Measurements from ENCODE around the gene INVS. TPM values are rescaled to one million over a fixed set of nuclear protein-coding genes. Genes with fewer than 3 reads are reported as not detected.

INVS gene
- total and polyA plus RNA-seq, 2 of the 13 experiments (the other 11 are each of a cell fraction or from before 2014, with no cell fraction given): 11.3 to 16.3 TPM

DNA sequence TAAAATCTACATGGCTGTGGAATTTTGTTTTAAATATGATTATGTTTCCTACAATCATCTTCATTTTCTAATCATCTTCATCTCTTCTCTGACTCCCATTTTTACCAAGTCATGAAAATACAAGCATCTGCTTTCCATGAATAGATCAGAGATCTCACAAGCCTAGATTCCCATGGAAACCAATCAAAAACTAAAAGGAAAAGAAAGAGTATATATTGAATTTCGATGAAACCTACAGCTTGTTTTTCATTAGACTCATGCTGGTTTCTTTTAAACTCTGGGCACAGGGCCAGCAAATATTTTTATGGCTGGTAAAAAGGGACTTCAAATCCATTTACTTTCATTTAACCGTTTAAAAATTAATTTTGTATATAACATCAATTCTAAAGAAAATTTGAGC lies 51.2 kb downstream of the INVS start:
- no peaks in the 10 kb centered on the region for H3K9me3 ChIP-seq (ENCODE audit: low read length)
- ChIA-PET CTCF (ENCODE audit: low intra/inter-chr PET ratio, low total read pairs) (no interaction called here), POLR2A (no interaction called here)
- H3K4me3 ChIP-seq (replicated peaks in 1 of 3; ENCODE audit: insufficient read depth in 1 of 3, low read depth in 2 of 3, low read length in 3 of 3): no peak overlapping the region
- no peak overlapping the region for H3K9ac ChIP-seq (ENCODE audit: insufficient read depth, low read depth, low read length)
- H3K79me2 ChIP-seq (ENCODE audit: insufficient read depth, low read length): no peaks in the 10 kb centered on the region
- 63% methylated on average over 2 of the region's 2 CpGs for WGBS (ENCODE audit: low lambda C conversion rate)
- DNase-seq (ENCODE audit: low spot score) (no peak), ATAC-seq (no peak), FAIRE-seq (no peak)
- no peaks in the 10 kb centered on the region for H3K4me1 ChIP-seq (ENCODE audit: insufficient read depth, low read length)
- no peaks in the 10 kb centered on the region for H4K20me1 ChIP-seq (ENCODE audit: insufficient read depth, low read length)
- H3K36me3 ChIP-seq (replicated peaks in 1 of 2; ENCODE audit: control insufficient read depth in 1 of 2, insufficient read depth in 2 of 2, low read length in 2 of 2): no peaks in the 10 kb centered on the region
- no peak overlapping the region for H2AFZ ChIP-seq (ENCODE audit: low read length)
- TF ChIP-seq, protein P1, sequence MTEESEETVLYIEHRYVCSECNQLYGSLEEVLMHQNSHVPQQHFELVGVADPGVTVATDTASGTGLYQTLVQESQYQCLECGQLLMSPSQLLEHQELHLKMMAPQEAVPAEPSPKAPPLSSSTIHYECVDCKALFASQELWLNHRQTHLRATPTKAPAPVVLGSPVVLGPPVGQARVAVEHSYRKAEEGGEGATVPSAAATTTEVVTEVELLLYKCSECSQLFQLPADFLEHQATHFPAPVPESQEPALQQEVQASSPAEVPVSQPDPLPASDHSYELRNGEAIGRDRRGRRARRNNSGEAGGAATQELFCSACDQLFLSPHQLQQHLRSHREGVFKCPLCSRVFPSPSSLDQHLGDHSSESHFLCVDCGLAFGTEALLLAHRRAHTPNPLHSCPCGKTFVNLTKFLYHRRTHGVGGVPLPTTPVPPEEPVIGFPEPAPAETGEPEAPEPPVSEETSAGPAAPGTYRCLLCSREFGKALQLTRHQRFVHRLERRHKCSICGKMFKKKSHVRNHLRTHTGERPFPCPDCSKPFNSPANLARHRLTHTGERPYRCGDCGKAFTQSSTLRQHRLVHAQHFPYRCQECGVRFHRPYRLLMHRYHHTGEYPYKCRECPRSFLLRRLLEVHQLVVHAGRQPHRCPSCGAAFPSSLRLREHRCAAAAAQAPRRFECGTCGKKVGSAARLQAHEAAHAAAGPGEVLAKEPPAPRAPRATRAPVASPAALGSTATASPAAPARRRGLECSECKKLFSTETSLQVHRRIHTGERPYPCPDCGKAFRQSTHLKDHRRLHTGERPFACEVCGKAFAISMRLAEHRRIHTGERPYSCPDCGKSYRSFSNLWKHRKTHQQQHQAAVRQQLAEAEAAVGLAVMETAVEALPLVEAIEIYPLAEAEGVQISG (CRISPR knock-in tag; IDR thresholded peaks at IDR 0.05): no peak
- TF ChIP-seq, protein P2, sequence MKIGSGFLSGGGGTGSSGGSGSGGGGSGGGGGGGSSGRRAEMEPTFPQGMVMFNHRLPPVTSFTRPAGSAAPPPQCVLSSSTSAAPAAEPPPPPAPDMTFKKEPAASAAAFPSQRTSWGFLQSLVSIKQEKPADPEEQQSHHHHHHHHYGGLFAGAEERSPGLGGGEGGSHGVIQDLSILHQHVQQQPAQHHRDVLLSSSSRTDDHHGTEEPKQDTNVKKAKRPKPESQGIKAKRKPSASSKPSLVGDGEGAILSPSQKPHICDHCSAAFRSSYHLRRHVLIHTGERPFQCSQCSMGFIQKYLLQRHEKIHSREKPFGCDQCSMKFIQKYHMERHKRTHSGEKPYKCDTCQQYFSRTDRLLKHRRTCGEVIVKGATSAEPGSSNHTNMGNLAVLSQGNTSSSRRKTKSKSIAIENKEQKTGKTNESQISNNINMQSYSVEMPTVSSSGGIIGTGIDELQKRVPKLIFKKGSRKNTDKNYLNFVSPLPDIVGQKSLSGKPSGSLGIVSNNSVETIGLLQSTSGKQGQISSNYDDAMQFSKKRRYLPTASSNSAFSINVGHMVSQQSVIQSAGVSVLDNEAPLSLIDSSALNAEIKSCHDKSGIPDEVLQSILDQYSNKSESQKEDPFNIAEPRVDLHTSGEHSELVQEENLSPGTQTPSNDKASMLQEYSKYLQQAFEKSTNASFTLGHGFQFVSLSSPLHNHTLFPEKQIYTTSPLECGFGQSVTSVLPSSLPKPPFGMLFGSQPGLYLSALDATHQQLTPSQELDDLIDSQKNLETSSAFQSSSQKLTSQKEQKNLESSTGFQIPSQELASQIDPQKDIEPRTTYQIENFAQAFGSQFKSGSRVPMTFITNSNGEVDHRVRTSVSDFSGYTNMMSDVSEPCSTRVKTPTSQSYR (CRISPR knock-in tag; IDR thresholded peaks at IDR 0.05; ENCODE audit: borderline replicate concordance): no peak
- TF ChIP-seq, protein P3, sequence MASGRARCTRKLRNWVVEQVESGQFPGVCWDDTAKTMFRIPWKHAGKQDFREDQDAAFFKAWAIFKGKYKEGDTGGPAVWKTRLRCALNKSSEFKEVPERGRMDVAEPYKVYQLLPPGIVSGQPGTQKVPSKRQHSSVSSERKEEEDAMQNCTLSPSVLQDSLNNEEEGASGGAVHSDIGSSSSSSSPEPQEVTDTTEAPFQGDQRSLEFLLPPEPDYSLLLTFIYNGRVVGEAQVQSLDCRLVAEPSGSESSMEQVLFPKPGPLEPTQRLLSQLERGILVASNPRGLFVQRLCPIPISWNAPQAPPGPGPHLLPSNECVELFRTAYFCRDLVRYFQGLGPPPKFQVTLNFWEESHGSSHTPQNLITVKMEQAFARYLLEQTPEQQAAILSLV (CRISPR knock-in tag; IDR thresholded peaks at IDR 0.05; ENCODE audit: borderline replicate concordance): no peak
- TF ChIP-seq, protein P4, sequence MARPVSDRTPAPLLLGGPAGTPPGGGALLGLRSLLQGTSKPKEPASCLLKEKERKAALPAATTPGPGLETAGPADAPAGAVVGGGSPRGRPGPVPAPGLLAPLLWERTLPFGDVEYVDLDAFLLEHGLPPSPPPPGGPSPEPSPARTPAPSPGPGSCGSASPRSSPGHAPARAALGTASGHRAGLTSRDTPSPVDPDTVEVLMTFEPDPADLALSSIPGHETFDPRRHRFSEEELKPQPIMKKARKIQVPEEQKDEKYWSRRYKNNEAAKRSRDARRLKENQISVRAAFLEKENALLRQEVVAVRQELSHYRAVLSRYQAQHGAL (CRISPR knock-in tag; IDR thresholded peaks at IDR 0.05; ENCODE audit: not compliant biosample characterization): no peak
- no peak for TF ChIP-seq MIER3 (CRISPR knock-in tag; IDR thresholded peaks at IDR 0.05; ENCODE audit: borderline replicate concordance)
- no peak for TF ChIP-seq ZNF496 (CRISPR knock-in tag; IDR thresholded peaks at IDR 0.05; ENCODE audit: insufficient replicate concordance)
- TF ChIP-seq ZNF335 (CRISPR knock-in tag; IDR thresholded peaks at IDR 0.05): no peak
- no peak for TF ChIP-seq ZNF180 (CRISPR knock-in tag; IDR thresholded peaks at IDR 0.05; ENCODE audit: borderline replicate concordance, low read depth)
- no peak for TF ChIP-seq ZNF260 (CRISPR knock-in tag; IDR thresholded peaks at IDR 0.05; ENCODE audit: borderline replicate concordance, low read depth)
- TF ChIP-seq HNRNPH1 (optimal IDR thresholded peaks at IDR 0.05; ENCODE audit: low read depth, low read length): no peak
- TF ChIP-seq, protein P5, sequence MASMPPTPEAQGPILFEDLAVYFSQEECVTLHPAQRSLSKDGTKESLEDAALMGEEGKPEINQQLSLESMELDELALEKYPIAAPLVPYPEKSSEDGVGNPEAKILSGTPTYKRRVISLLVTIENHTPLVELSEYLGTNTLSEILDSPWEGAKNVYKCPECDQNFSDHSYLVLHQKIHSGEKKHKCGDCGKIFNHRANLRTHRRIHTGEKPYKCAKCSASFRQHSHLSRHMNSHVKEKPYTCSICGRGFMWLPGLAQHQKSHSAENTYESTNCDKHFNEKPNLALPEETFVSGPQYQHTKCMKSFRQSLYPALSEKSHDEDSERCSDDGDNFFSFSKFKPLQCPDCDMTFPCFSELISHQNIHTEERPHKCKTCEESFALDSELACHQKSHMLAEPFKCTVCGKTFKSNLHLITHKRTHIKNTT (CRISPR knock-in tag; IDR thresholded peaks at IDR 0.05): no peak
- TF ChIP-seq KDM3A (CRISPR knock-in tag; IDR thresholded peaks at IDR 0.05; ENCODE audit: low read depth): no peak
- TF ChIP-seq ZNF790 (CRISPR knock-in tag; IDR thresholded peaks at IDR 0.05; ENCODE audit: borderline replicate concordance): no peak
- no peak overlapping the region for H3K4me2 ChIP-seq (ENCODE audit: low read depth, low read length)
- H3K27ac ChIP-seq (ENCODE audit: extremely low read length, insufficient read depth, low read length): no peak overlapping the region
- in situ Hi-C loops (cut with HindIII; ENCODE audit: extremely low pct_ligation_motif_present, low pct_unique_long_range_greater_than_20kb) (no loop called here), intact Hi-C loops (cut with micrococcal nuclease; ENCODE audit: unreplicated experiment) (no loop called here)
- BruUV-seq (replicated peaks): no TSS peak
- no peaks in the 10 kb centered on the region for H3K27me3 ChIP-seq (ENCODE audit: control insufficient read depth in 1 of 2, insufficient read depth in 2 of 2, low read length in 2 of 2)

Data from HepG2 (cell line).